SU-DHL-6 (cell line): ENCODE results near the gene HMSD.
"Not testable (repeated sequence)": the region's sequence is repeated elsewhere in the genome, so short reads cannot be mapped to it uniquely, and the experiment has no call there.

Experiments
- H2AFZ ChIP-seq: fragments of 200-600 bp; sonication (generic); 2 replicates; pipeline ENCODE4 v1.6.1; 2014; ENCODE audit warnings: low read depth, mild to moderate bottlenecking, moderate library complexity, mixed read lengths, antibody characterized with exemption, low read length; ENCODE audit not compliant: severe bottlenecking
- H3F3A ChIP-seq: fragments of 200-600 bp; shearing (Covaris generic); 2 replicates; pipeline ENCODE4 v1.6.0; 2016; ENCODE audit warnings: antibody characterized with exemption, mild to moderate bottlenecking; ENCODE audit not compliant: insufficient read depth
- H3K27ac ChIP-seq: fragments of 200-600 bp; sonication (generic); 2 replicates; pipeline ENCODE4 v1.5.1; 2016; ENCODE audit warnings: low read depth, mild to moderate bottlenecking, low read length, moderate library complexity, mixed read lengths
- H3K27me3 ChIP-seq: fragments of 200-600 bp; sonication (generic), shearing (Covaris generic); 2 replicates; pipeline ENCODE4 v1.6.0; 2014; ENCODE audit warnings: mild to moderate bottlenecking, low read length
- H3K36me3 ChIP-seq: fragments of 200-600 bp; sonication (generic); 2 replicates; pipeline ENCODE4 v1.6.1; 2014; ENCODE audit warnings: mild to moderate bottlenecking, low read length, mixed read lengths
- H3K4me2 ChIP-seq: fragments of 300-600, 200-600 bp; shearing (Covaris generic), sonication (generic); 2 replicates; pipeline ENCODE4 v1.6.0; 2014; ENCODE audit warnings: low read length, low read depth, mild to moderate bottlenecking; ENCODE audit not compliant: poor library complexity, severe bottlenecking
- H3K4me3 ChIP-seq: fragments of 200-600 bp; sonication (generic); 2 replicates; pipeline ENCODE4 v1.5.1; 2014; ENCODE audit warnings: antibody characterized with exemption, low read length, mild to moderate bottlenecking, mixed read lengths; ENCODE audit not compliant: insufficient read depth, poor library complexity, severe bottlenecking
- H3K79me2 ChIP-seq: fragments of 200-600 bp; sonication (generic); 2 replicates; pipeline ENCODE4 v1.6.1; 2014; ENCODE audit warnings: mild to moderate bottlenecking, low read length, moderate library complexity; ENCODE audit not compliant: insufficient read depth
- H3K9ac ChIP-seq: fragments of 200-600 bp; sonication (generic); 2 replicates; pipeline ENCODE4 v1.7.0; 2014; ENCODE audit warnings: mild to moderate bottlenecking, low read length
- H3K9me2 ChIP-seq: fragments of 200-600 bp; sonication (generic); replicated peaks from 2 replicates; pipeline ENCODE4 v1.6.1; 2014; ENCODE audit warnings: low read length; ENCODE audit not compliant: insufficient read depth
- H3K9me3 ChIP-seq: fragments of 200-600 bp; sonication (generic); 2 replicates; pipeline ENCODE4 v1.6.1; 2014; ENCODE audit warnings: low read length, mixed read lengths; ENCODE audit not compliant: insufficient read depth
- H4K20me1 ChIP-seq: fragments of 200-600 bp; sonication (generic); 2 replicates; pipeline ENCODE4 v1.6.1; 2014; ENCODE audit warnings: low read depth, mild to moderate bottlenecking, antibody characterized with exemption, low read length, moderate library complexity, mixed read lengths
- EZH2phosphoT487 ChIP-seq: fragments of 200-600 bp; sonication (generic), shearing (Covaris generic); conservative IDR thresholded peaks from 2 replicates; pipeline ENCODE4 v1.6.1; 2018; ENCODE audit warnings: mild to moderate bottlenecking, antibody characterized with exemption, low read length, moderate library complexity, mixed read lengths
- TF ChIP-seq, protein P1 (sequence below): fragments of 200-600 bp; sonication (generic); IDR thresholded peaks from one replicate; pipeline ENCODE4 v1.5.1; 2017; ENCODE audit warnings: antibody characterized with exemption, mild to moderate bottlenecking, low read length, moderate library complexity; ENCODE audit not compliant: insufficient read depth, poor library complexity, severe bottlenecking

The HMSD gene

DNA sequence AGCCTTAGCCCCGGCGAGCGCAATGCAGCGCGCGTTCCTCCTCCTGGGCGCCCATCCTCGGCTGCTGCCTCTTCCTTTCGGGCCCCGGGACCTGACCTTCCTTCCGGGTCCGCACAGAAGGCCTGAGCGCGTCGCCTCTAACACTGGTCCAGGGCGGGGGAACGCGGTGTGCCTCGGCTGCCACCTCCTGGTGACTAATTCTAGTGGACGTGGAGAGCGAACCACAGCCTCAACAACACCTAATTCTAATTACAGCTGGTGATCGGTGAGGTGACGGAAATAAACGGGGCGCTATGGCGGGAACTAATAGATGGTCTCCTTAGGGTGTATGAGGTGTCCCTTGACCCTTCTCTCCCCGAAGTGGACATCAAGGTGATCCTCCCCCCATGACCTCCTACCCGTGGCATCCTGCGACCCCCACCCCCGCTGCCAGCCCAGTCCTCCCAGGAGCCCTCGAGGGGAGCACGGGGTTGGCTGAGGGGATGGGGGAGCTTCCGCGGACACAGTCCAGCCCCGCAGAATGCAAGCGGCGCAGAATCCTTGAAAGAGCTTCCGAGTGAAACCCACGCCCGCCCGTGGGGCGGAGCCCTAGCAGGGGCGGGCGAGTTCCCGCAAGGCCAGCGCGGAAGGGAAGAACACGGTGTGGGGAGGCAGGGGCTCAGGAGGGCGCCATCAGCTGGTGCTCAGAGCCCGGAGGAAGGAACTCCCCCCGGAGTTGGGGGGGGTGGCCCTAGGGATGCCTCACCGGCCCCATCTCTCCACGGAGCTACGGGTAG lies 12.8 kb upstream of the HMSD start:
- H3K4me3 ChIP-seq = no peak overlapping the region
- H3F3A ChIP-seq = no peaks in the 10 kb centered on the region

DNA sequence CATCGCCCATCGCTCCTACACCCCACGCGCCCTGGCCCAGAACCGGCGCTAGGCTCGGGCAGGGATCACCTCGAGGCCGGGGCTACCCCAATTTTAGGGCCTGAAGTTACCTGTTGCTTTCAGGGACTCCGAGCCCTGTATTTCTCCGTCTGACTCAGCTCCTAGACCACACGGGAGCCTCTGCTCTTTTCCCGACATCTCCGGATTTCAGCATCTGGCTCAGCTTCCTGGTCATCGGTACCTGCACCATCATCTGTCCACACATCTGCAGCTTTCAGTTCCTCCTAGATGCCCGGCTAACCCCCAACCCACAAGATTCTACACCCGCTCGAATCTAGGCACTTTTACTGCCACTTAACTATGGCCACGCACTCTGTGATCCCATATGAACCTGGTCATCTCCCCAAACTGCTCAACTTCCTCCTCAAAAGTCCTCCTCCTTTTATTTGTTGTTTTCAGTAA lies 12.1 kb upstream of the HMSD start:
- H3K27me3 ChIP-seq = no peaks in the 10 kb centered on the region
- TF ChIP-seq, protein P1, sequence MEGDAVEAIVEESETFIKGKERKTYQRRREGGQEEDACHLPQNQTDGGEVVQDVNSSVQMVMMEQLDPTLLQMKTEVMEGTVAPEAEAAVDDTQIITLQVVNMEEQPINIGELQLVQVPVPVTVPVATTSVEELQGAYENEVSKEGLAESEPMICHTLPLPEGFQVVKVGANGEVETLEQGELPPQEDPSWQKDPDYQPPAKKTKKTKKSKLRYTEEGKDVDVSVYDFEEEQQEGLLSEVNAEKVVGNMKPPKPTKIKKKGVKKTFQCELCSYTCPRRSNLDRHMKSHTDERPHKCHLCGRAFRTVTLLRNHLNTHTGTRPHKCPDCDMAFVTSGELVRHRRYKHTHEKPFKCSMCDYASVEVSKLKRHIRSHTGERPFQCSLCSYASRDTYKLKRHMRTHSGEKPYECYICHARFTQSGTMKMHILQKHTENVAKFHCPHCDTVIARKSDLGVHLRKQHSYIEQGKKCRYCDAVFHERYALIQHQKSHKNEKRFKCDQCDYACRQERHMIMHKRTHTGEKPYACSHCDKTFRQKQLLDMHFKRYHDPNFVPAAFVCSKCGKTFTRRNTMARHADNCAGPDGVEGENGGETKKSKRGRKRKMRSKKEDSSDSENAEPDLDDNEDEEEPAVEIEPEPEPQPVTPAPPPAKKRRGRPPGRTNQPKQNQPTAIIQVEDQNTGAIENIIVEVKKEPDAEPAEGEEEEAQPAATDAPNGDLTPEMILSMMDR = no peak
- no peak overlapping the region for H3K4me3 ChIP-seq
- H3K4me2 ChIP-seq = peak overlapping the region; percentile 57
- H3F3A ChIP-seq = no peaks in the 10 kb centered on the region
- H4K20me1 ChIP-seq = no peaks in the 10 kb centered on the region
- peak overlapping the region; percentile 83 for H2AFZ ChIP-seq
- H3K79me2 ChIP-seq = no peaks in the 10 kb centered on the region
- no peaks in the 10 kb centered on the region for H3K9me3 ChIP-seq
- no peaks in the 10 kb centered on the region for H3K36me3 ChIP-seq
- no peak overlapping the region for H3K27ac ChIP-seq
- H3K9ac ChIP-seq = no peak overlapping the region
- H3K9me2 ChIP-seq = no peaks in the 10 kb centered on the region

More for the DNA sequence above, 12.8 kb upstream of the HMSD start:
- Histone ChIP-seq H3K27ac (no peak overlapping the region), H3K27me3 (no peaks in the 10 kb centered on the region), H2AFZ (peak overlapping the region; percentile 83), H3K9me2 (no peaks in the 10 kb centered on the region), H3K9ac (peak overlapping the region; percentile 28; the same call in 1 of the 2 replicates), H3K36me3 (no peaks in the 10 kb centered on the region), H4K20me1 (no peaks in the 10 kb centered on the region), H3K79me2 (no peaks in the 10 kb centered on the region), H3K9me3 (no peaks in the 10 kb centered on the region), H3K4me2 (peak overlapping the region; percentile 57)
- TF ChIP-seq, protein P1 = peak; percentile 67
- no peak for TF ChIP-seq EZH2phosphoT487

DNA sequence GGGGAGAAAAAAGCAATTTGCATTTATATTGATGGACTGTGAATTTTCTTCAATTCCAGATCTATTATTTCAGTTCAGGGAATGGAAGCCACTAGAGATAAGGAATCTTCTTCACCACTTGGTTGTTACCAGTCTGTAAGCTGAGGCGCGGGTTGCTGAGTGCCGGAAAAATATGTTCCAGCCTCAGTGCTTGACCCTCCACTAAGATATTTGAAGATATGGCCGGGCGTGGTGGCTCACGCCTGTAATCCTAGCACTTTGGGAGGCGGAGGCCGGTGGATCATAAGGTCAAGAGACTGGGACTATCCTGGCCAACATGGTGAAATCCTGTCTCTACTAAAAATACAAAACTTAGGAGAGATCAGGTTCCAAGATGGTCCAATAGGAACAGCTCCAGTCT lies 9.1 kb upstream of the HMSD start:
- H2AFZ ChIP-seq = no peak overlapping the region
- no peaks in the 10 kb centered on the region for H3K9me3 ChIP-seq
- no peaks in the 10 kb centered on the region for H3K9me2 ChIP-seq
- no peak for TF ChIP-seq EZH2phosphoT487
- TF ChIP-seq, protein P1 = no peak
- no peaks in the 10 kb centered on the region for H3K36me3 ChIP-seq
- H3K27me3 ChIP-seq = no peaks in the 10 kb centered on the region
- no peaks in the 10 kb centered on the region for H3K79me2 ChIP-seq
- no peak overlapping the region for H3K4me3 ChIP-seq
- no peak overlapping the region for H3K9ac ChIP-seq
- H3K4me2 ChIP-seq = no peak overlapping the region
- no peaks in the 10 kb centered on the region for H3F3A ChIP-seq
- H4K20me1 ChIP-seq = no peaks in the 10 kb centered on the region
- no peak overlapping the region for H3K27ac ChIP-seq

DNA sequence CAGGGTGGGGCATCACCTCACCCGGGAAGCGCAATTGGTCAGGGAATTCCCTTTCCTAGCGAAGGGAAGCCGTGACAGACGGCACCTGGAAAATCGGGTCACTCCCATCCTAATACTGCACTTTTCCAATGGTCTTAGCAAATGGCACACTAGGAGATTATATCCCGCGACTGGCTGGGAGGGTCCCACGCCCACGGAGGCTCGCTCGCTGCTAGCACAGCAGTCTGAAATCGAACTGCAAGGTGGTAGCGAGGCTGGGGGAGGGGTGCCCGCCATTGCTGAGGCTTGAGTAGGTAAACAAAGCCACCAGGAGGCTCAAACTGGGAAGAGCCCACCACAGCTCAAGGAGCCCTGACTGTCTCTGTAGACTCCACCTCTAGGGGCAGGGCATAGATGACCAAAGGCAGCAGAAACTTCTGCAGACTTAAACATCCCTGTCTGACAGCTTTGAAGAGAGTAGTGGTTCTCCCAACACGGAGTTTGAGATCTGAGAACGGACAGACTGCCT lies 8.5 kb upstream of the HMSD start:
- not testable (repeated sequence) for H3K36me3 ChIP-seq, H3K79me2 ChIP-seq, H3K27ac ChIP-seq, H3K27me3 ChIP-seq, H3K9ac ChIP-seq, H3K4me2 ChIP-seq, H3K4me3 ChIP-seq, H3K9me2 ChIP-seq, H3K9me3 ChIP-seq, H3F3A ChIP-seq, H2AFZ ChIP-seq, H4K20me1 ChIP-seq
